Stimulated activated CD8-positive, alpha-beta memory T cell treated with anti-CD3 and anti-CD28 coated beads, Interleukin-12 subunit alpha, Interleukin-12 subunit beta, amount 100 ng/mL, for 4 hours (primary cell): Measurements from ENCODE around the gene EXO5.
"Not testable (repeated sequence)": the region's sequence is repeated elsewhere in the genome, so short reads cannot be mapped to it uniquely, and the experiment has no call there.

Source experiments
- DNase-seq: peaks from one replicate; pipeline ENCODE4 v3.0.0-alpha.2; 2020; ENCODE audit warnings: low read depth

Gene EXO5, protein sequence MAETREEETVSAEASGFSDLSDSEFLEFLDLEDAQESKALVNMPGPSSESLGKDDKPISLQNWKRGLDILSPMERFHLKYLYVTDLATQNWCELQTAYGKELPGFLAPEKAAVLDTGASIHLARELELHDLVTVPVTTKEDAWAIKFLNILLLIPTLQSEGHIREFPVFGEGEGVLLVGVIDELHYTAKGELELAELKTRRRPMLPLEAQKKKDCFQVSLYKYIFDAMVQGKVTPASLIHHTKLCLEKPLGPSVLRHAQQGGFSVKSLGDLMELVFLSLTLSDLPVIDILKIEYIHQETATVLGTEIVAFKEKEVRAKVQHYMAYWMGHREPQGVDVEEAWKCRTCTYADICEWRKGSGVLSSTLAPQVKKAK

DNA sequence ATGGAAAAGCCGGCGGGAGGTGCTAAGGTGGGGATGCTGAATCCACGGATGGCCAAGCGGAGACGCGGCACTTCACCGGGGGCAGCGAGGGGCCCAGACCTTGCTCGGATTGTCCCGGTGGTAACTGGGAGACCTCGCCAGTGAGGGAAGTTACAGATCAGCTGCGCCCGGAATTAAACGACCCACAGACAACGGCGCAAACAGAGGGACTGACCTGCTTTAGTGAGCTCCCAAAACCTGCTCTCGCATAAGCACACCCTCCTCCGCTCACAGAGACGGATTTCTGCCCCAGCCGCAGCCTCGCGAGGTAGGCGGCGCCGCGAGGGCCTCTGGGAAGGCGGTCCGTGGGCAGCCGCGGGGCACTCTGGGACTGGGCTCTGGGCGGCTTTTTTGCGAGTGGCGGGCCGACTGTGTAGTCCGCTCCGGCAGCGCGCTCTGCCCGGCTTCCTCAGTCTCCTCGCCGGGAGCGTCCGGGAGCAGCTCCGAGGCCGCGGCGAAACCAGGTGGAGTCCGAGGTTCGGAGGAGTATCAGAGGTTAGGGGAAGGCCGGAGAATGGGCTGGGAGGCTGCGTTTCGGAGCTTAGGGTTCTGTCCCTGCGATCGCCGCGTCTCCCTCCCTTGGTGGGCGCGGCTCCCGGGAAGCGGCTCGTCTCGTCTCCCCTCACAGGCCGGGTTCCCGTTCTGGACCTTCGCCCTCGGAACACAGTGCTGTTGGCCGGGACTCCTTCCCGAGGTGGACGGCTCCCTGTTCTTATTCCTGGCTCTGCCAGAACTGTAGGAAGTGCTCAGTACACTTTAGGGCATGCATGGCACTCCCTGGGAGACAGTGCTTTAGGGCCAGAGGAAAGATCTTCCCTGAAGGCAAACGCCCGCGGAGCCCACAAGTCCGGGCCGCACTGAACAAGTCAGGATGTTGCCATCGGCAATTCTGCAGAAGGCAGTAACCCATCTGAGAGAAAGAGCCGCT, at the start of gene EXO5:
EXO5 (plus strand) TSS at position 393 of the 967 bp plus-strand sequence. CDS start 5,778 bp downstream, outside the sequence.
- peak; percentile 77 for DNase-seq

DNA sequence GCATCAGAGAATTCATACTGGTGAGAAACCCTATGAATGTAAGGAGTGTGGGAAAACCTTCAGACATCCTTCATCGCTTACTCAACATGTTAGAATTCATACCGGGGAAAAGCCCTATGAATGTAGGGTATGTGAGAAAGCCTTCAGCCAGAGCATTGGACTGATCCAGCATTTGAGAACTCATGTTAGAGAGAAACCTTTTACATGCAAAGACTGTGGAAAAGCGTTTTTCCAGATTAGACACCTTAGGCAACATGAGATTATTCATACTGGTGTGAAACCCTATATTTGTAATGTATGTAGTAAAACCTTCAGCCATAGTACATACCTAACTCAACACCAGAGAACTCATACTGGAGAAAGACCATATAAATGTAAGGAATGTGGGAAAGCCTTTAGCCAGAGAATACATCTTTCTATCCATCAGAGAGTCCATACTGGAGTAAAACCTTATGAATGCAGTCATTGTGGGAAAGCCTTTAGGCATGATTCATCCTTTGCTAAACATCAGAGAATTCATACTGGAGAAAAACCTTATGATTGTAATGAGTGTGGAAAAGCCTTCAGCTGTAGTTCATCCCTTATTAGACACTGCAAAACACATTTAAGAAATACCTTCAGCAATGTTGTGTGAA, 45.5 kb upstream of the EXO5 start:
- no peak for DNase-seq

- no peak for DNase-seq
Observed at GRCh38 chr1:40469327-40469726, 39.2 kb upstream of the EXO5 start.

DNA sequence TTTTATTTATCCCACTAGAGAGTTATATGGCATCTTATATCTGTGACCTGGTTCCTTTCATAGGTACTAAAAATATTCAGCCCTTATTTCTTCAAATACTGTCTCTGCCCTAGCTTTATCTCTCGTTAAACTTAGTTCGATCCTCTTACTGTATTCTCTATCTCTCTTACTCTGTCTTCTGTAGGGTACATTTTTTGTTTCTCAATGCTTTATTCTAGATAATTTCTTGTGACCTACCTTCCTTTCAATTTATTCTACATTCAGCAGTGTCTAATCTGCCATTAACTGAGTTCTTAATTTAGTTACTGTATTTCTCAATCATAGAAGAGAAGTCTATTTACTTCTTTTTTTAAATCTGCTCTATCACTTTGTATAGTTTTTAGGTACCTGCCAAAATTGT, 33.3 kb upstream of the EXO5 start:
- DNase-seq = no peak

- peak; percentile 65 for DNase-seq
Observed at GRCh38 chr1:40476924-40477677, 31.5 kb upstream of the EXO5 start, which contains the start of gene ZFP69. TSS of gene ZFP69 (plus strand) at chr1:40477290. CDS start at chr1:40479362, 2,072 bp downstream.

- peak; percentile 8 for DNase-seq
Observed at GRCh38 chr1:40477678-40478053, 30.9 kb upstream of the EXO5 start.

DNA sequence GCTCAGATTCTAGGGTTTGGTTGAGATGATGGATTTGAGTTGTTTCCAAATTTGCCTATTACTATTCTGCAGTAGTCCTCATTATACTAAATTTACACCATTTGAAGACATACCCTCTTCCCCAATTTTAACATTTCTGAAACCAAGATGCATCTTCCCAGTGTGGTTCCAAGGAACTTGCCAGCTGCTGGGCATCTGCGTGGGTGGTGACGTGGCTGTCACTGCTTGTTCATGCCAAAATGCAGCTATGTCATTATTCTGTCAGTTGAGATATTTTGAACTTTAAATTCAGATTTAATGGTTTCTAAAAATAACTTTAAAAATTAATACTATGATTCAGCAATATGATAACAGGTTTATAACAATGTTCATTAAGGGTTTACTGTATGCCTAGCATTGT, 30.3 kb upstream of the EXO5 start:
- DNase-seq = no peak

DNA sequence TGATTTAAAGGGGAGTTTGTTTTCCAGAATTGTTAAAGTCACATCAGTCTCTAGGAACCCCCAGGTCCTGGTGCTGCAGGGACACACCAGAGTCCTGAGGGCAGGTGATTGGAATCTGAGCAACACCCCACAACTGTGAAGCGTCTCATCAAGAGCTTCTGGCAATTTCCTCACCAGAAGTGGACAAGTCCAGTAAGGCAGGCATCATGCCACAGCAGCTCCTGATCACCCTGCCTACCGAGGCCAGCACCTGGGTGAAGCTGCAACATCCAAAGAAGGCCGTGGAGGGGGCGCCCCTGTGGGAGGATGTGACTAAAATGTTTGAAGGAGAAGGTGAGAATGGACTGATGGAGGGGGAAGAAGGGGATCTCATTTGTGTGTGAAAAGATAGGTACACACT, 29.4 kb upstream of the EXO5 start:
- DNase-seq = no peak

GRCh38 chr1:40495315-40495903, 13.2 kb upstream of the EXO5 start:
- no peak for DNase-seq

DNA sequence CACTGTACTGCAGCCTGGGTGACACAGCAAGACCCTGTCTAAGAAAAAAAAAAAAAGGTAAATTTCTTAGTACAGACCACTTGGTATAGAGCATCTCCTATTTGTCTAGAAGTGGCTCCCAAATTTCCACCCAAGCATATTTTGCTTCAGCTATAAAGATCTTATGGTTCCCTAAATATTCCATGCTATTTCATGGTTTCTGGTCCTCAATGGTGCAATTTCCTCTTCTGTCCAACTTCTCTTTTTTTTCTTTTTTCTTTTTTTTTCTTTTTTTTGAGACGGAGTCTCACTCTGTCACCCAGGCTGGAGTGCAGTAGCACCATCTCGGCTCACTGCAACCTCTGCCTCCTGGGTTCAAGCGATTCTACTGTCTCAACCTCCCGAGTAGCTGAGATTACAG, 5.9 kb upstream of the EXO5 start:
- not testable (repeated sequence) for DNase-seq

DNA sequence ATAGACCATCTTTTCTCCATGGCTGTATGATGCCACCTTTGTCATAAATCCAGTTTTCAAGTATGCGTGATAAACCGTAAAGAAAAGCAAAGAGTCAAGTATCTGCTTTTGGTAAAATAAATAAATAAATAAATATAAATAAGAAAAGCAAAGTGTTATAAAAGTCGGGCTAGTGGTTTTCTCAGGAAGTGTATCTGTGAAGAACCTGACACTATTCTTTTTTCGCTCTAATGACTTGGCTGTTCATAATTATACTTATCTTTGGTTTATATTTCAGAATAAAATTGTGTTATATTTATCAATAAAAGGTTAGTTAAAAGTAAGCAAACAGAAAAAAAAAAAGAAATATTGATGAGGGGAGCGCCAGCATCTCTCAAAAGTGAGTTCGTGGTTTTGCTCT, 594 bp upstream of the EXO5 start:
- DNase-seq = no peak

GRCh38 chr1:40519517-40519916, 10.9 kb downstream of the EXO5 start:
- no peak for DNase-seq

- no peak for DNase-seq
Observed at GRCh38 chr1:40530735-40531380, 22.3 kb downstream of the EXO5 start.

DNA sequence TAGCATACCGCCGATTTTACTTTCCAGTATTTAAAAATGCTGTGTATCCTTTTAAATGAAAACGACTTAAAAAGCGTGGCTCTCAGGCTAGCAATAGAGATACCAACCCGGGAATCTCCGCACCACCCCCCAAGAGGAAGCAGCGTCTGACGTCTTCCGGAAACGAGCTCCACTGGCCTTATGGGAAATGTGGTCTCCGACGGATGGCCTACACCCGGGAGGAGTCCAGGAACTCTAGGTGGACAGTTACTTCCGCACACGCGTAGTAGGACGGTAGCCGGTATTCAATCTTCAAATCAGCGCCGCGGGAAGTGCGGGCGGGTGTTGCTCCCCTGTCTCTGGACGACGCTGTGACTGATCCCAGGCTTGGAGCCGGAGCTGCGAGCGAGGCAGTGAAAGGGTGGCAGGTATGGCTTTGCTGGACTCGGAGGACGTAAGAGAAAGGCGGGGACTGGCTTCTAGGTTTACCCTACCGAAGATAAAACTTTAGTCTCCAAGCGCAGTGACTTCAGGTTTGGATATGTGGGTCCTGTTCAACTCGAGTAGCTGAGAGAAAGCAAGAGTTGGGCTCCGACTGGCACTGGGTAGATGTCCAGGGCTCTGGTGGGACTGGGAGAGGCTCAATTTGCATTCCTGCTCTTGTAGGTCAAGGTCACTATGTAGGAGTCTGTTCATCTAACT, 23.0 kb downstream of the EXO5 start, which contains the start of gene ZNF684:
ZNF684 (plus strand) TSS at position 257 of the 681 bp plus-strand sequence. CDS start 1,530 bp downstream, outside the sequence.
- DNase-seq = peak; percentile 74

- no peak for DNase-seq
Observed at GRCh38 chr1:40532062-40532389, 23.5 kb downstream of the EXO5 start.

GRCh38 chr1:40532844-40533424, 24.4 kb downstream of the EXO5 start:
- no peak for DNase-seq

- no peak for DNase-seq
Observed at GRCh38 chr1:40534589-40534988, 26.0 kb downstream of the EXO5 start.

DNA sequence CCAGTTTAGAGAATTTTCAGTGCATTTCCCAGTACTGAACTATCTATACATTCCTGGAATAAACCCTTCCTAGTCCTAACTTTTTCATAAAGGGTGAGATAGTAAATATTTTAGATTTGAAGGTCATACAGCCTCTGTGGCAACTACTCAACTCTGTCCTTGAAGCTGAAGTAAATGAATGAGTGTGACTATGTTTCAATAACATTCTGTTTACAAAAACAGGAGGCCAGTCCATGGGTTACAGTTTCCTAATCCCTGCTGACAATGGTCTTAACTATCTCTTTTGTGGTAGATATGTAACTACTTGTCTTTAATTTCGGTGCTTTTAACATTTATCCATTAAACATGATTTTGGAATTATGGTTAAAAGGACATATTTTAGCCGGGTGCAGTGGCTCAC, 27.2 kb downstream of the EXO5 start:
- DNase-seq = no peak

GRCh38 chr1:40539338-40539737, 30.8 kb downstream of the EXO5 start:
- DNase-seq = no peak

DNA sequence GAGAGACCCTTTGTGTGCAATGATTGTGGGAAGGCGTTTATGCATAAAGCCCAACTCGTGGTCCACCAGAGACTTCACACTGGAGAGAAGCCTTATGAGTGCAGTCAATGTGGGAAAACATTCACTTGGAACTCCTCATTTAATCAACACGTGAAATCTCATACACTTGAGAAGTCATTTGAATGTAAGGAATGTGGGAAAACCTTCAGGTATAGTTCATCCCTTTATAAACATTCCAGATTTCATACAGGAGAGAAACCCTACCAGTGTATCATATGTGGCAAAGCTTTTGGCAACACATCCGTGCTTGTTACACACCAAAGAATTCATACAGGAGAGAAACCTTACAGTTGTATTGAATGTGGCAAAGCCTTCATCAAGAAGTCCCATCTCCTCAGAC, 38.4 kb downstream of the EXO5 start:
- DNase-seq = no peak
